ENCODE measurements around the gene CNTN2. TPM values are rescaled to one million over a fixed set of nuclear protein-coding genes. Genes with fewer than 3 reads are reported as not detected.

The CNTN2 gene
- total RNA-seq, 1 donor from 2014 or later, result not detected

DNA sequence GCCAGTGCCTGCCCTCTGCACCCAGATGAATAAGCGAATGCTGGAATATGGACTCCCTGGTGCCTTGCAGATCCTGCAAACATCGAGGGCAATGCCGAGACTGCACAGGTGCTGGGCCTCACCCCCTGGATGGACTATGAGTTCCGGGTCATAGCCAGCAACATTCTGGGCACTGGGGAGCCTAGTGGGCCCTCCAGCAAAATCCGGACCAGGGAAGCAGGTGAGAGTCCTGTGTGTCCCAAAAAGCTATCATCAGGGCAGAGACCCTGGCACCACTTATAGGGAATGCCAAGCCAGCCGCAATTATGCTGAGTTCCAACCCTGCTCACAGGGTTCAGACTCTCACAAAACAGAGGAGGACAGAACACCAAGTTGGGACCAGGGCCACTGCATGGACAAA lies 24.0 kb downstream of the CNTN2 start:
- TF ChIP-seq, protein P1, sequence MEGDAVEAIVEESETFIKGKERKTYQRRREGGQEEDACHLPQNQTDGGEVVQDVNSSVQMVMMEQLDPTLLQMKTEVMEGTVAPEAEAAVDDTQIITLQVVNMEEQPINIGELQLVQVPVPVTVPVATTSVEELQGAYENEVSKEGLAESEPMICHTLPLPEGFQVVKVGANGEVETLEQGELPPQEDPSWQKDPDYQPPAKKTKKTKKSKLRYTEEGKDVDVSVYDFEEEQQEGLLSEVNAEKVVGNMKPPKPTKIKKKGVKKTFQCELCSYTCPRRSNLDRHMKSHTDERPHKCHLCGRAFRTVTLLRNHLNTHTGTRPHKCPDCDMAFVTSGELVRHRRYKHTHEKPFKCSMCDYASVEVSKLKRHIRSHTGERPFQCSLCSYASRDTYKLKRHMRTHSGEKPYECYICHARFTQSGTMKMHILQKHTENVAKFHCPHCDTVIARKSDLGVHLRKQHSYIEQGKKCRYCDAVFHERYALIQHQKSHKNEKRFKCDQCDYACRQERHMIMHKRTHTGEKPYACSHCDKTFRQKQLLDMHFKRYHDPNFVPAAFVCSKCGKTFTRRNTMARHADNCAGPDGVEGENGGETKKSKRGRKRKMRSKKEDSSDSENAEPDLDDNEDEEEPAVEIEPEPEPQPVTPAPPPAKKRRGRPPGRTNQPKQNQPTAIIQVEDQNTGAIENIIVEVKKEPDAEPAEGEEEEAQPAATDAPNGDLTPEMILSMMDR (IDR thresholded peaks at IDR 0.05; ENCODE audit: insufficient read depth, low read length, poor library complexity, severe bottlenecking), result no peak
- Histone ChIP-seq H3K4me3 (ENCODE audit: low read depth, low read length) (no peak overlapping the region), H3K27me3 (ENCODE audit: control insufficient read depth, insufficient read depth, low read length) (peaks cover 8% of the 10 kb centered on the region), H3K36me3 (ENCODE audit: control insufficient read depth, insufficient read depth, low read length) (no peaks in the 10 kb centered on the region)
- DNase-seq (ENCODE audit: low read depth), result no peak

DNA sequence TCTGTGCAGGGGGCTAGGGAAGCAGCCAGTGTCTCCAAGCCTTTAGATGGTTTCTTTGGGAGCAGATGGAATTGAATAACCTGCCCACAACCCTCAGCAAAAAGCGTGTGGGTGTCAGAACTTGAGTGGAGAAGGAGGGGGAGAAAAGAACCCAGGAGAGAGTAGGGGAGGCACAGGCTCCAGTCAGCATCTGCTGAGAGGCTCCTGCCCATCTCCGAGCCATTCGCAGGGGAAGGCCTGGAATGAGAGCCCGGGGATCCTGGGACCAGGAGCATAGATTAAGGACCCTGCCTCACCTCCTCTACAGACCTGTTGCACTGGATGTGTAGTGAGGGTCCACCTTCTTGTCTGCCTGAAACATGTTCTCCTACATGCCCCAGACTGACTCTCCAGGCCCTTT lies 25.0 kb downstream of the CNTN2 start:
- no peak for DNase-seq (ENCODE audit: low read depth)
- TF ChIP-seq, protein P1 (IDR thresholded peaks at IDR 0.05; ENCODE audit: insufficient read depth, low read length, poor library complexity, severe bottlenecking), result no peak
- no peaks in the 10 kb centered on the region for H3K36me3 ChIP-seq (ENCODE audit: control insufficient read depth, insufficient read depth, low read length)
- H3K4me3 ChIP-seq (ENCODE audit: low read depth, low read length), result no peak overlapping the region
- H3K27me3 ChIP-seq (ENCODE audit: control insufficient read depth, insufficient read depth, low read length), result peaks cover 4% of the 10 kb centered on the region

- H3K27me3 ChIP-seq (ENCODE audit: control insufficient read depth, insufficient read depth, low read length), result peaks cover 4% of the 10 kb centered on the region
- H3K4me3 ChIP-seq (ENCODE audit: low read depth, low read length), result no peak overlapping the region
- TF ChIP-seq, protein P1 (IDR thresholded peaks at IDR 0.05; ENCODE audit: insufficient read depth, low read length, poor library complexity, severe bottlenecking), result no peak
- H3K36me3 ChIP-seq (ENCODE audit: control insufficient read depth, insufficient read depth, low read length), result no peaks in the 10 kb centered on the region
- no peak for DNase-seq (ENCODE audit: low read depth)
These were observed 25.5 kb downstream of the CNTN2 start for GRCh38 chr1:205068457-205069040.

DNA sequence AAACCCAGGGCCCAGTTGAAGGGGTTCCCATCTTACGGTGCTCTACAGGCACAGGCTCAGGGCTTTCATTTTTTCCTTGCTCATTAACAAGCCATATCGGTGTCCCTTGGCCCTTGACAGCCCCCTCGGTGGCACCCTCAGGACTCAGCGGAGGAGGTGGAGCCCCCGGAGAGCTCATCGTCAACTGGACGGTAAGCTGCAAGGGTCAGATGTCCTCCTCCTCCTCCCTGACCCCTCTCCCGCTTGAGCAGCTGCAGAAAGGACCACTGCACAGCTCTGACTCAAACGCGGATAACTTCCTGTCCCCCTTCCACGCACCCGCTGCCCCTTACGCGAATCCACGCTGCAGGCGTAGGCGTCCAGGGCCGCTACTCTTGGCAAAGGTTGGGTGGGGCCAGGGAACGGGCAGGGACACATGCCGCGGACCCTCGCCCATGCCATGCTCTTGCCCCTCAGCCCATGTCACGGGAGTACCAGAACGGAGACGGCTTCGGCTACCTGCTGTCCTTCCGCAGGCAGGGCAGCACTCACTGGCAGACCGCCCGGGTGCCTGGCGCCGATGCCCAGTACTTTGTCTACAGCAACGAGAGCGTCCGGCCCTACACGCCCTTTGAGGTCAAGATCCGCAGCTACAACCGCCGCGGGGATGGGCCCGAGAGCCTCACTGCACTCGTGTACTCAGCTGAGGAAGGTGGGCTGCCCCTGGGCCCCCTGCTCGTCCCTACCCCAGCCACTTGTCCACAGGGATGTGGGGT lies 26.5 kb downstream of the CNTN2 start:
- Histone ChIP-seq H3K27me3 (ENCODE audit: control insufficient read depth, insufficient read depth, low read length) (peaks cover 4% of the 10 kb centered on the region), H3K4me3 (ENCODE audit: low read depth, low read length) (no peak overlapping the region), H3K36me3 (ENCODE audit: control insufficient read depth, insufficient read depth, low read length) (no peaks in the 10 kb centered on the region)
- TF ChIP-seq, protein P1 (IDR thresholded peaks at IDR 0.05; ENCODE audit: insufficient read depth, low read length, poor library complexity, severe bottlenecking), result no peak
- DNase-seq (ENCODE audit: low read depth), result no peak

- no peak overlapping the region for H3K4me3 ChIP-seq (ENCODE audit: low read depth, low read length)
- H3K27me3 ChIP-seq (ENCODE audit: control insufficient read depth, insufficient read depth, low read length), result peaks cover 4% of the 10 kb centered on the region
- H3K36me3 ChIP-seq (ENCODE audit: control insufficient read depth, insufficient read depth, low read length), result no peaks in the 10 kb centered on the region
- TF ChIP-seq, protein P1 (IDR thresholded peaks at IDR 0.05; ENCODE audit: insufficient read depth, low read length, poor library complexity, severe bottlenecking), result no peak
- no peak for DNase-seq (ENCODE audit: low read depth)
These were observed 28.0 kb downstream of the CNTN2 start for GRCh38 chr1:205071028-205071409.
